GM12801 (cell line): ENCODE results near the gene PRKCB.

Source experiments
- TF ChIP-seq, protein P1 (sequence below): IDR thresholded peaks from one replicate; pipeline ENCODE4 v1.5.1; 2011; ENCODE audit warnings: control low read depth; ENCODE audit not compliant: insufficient read length; ENCODE audit errors: extremely low read depth

Gene PRKCB

DNA sequence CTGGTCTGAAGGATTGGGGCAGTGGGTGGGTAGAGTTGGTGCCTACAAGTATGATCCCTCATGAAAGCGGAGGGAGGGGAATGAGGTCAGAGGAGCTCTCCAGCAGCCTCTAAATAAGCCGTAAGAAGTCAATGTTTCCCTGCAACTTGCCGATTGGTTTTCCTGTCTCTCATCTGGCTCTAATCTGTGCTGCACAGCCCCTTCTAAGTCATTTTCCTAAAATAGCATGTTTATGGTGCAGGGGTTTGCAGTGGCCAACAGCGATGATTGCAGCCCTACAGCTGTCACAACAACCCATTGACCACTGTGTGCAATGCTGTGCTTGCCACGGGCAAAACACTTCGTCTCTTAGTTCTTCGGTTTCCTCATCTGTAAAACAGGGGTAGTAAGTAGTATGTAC, 189.2 kb downstream of the PRKCB start:
- TF ChIP-seq, protein P1, sequence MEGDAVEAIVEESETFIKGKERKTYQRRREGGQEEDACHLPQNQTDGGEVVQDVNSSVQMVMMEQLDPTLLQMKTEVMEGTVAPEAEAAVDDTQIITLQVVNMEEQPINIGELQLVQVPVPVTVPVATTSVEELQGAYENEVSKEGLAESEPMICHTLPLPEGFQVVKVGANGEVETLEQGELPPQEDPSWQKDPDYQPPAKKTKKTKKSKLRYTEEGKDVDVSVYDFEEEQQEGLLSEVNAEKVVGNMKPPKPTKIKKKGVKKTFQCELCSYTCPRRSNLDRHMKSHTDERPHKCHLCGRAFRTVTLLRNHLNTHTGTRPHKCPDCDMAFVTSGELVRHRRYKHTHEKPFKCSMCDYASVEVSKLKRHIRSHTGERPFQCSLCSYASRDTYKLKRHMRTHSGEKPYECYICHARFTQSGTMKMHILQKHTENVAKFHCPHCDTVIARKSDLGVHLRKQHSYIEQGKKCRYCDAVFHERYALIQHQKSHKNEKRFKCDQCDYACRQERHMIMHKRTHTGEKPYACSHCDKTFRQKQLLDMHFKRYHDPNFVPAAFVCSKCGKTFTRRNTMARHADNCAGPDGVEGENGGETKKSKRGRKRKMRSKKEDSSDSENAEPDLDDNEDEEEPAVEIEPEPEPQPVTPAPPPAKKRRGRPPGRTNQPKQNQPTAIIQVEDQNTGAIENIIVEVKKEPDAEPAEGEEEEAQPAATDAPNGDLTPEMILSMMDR = no peak

DNA sequence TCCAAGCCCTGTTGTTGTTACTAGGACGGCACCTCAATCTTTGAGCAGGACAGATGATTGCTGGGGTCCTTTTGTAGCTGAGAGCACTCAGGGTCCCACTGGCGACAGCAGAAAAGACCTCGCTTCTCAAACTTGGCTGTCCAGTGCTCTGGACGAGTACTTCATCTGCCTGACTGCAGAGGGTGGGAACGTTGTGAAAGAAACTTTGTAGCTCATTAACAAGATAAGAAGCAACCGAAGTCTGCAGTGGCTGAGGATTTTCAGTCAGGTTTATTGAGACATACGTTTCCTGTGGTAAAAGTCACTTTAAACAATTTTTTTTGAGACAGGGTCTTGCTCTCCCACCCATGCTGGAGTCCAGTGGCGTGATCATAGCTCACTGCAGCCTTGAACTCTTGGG, 191.7 kb downstream of the PRKCB start:
- TF ChIP-seq, protein P1 = no peak

DNA sequence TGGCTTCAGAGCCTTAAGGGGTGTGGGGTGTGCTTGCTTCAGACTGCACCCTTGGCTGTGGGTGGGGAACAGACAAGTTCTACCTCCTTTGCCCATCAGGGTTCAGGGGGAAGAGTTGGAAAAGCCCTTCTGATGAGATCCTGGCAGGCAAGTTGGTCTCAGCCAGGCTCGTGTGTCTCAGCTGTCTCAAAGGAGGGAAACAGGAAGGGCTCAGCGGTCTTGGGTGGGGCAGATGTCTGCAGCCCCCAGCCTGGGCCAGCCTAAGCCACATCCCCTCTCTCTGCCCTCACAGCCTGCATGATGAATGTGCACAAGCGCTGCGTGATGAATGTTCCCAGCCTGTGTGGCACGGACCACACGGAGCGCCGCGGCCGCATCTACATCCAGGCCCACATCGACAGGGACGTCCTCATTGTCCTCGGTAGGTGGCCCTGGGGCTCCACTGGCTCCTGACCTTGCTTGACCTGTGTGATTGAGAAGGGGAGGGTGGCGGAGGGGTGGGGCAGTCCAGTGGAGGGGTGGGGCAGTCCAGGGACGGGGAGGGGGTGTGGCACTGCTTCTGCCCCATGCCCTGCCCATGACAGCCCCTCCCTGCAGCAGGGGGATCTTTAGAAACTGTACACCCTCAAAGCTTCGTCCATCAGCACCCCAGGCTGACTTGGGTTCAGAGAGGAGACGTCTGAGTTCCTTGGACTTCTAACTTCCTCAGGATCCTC, 199.5 kb downstream of the PRKCB start:
- TF ChIP-seq, protein P1 = no peak

DNA sequence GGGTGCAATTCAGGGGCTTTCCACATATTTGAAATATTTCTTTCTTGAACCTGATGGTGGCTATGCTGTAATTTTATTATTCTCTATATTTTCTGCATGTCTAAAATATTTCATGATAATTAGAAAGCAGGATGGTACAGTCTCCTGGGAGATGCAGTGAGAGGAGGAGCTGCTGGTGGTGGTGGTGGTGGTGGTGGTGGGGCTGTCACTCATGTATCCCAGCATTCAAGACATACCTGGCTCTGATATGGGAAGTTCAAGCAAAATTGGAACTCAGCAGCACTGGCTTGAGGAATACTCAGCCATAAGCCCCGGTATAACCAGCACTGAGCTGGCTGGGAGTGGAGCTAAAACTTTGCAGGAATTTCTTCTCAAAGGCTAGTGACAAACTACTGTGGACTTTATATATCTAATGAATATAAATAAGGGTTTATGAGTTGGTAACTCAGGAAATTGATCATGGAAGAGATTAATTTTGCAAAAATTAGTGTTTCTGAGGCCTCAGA, 200.3 kb downstream of the PRKCB start:
- TF ChIP-seq, protein P1 = no peak

DNA sequence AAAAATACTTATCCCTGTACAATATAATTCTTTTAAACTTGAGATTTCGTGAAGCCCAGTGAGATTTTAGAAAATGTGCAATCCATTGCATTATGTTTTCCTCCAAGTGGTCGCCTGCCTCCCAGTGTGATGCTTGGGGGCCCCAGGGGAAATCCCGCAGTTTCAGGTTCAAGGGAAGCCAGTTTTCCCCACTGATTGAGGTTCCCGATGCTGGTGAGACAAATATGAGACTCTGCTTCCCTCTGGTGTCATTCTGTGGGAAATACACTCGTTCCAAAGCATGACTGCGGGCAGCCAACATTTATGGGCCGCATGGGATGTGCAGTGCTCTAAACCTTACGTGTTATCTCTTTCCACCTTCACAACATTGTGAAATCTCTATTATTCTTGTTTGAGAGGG, 200.8 kb downstream of the PRKCB start:
- TF ChIP-seq, protein P1 = no peak

DNA sequence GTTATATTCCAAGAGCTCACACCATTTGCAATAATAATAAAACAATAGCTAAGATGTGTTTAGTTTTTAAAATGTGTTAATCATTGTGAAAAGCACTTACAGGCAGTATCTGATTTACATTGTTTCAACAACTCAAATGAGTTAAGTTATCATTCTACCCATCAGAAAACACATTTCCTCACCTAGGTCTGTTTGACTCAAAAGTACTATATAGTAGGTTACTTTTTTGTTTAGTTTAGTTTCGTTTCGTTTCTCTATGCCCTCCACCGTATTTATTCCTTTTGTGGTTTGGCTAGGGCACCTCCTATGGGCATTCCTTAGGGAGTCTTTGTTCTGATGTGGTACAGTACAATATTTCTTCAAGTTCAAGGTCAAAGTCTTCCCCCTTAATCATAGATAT, 201.6 kb downstream of the PRKCB start:
- TF ChIP-seq, protein P1 = no peak

DNA sequence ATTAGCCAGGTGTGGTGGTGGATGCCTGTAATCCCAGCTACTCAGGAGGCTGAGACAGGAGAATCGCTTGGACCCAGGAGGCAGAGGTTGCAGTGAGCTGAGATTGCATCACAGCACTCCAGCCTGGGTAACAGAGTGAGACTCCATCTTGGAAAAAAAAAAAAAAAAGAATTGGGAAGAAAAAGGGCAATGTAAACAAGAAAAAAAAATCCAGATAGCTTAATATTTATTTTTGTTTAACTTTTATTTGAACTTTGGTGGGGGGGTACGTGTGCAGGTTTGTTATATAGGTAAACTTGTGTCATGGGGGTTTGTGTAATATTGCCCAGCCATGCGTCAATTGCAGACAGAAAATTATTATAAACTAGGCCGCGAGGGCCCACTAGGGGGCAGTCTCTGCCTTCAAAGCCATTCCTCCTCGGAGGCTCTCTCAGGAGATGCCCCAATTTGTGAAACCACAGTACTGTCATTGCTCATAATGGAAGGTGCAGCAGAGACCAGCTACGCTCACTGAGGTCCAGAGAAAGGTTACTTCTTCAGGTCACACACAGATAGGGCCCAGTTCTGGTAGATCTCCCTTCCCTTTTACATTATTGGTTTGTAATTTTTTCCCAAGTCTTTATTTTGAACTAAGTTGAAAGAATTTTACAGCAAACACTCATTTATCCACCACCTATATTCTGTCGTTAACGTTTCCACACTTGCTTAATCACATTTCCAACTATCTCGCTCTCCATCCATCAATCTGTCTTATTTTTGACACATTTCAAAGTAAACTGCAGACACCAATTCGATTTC, 206.2 kb downstream of the PRKCB start:
- TF ChIP-seq, protein P1 = no peak
